ENCODE results near the gene ADAMTS17. TPM values are rescaled to one million over a fixed set of nuclear protein-coding genes. Genes with fewer than 3 reads are reported as not detected.

ADAMTS17 gene
- total RNA-seq, 1 donor from 2014 or later = 0.06 TPM

DNA sequence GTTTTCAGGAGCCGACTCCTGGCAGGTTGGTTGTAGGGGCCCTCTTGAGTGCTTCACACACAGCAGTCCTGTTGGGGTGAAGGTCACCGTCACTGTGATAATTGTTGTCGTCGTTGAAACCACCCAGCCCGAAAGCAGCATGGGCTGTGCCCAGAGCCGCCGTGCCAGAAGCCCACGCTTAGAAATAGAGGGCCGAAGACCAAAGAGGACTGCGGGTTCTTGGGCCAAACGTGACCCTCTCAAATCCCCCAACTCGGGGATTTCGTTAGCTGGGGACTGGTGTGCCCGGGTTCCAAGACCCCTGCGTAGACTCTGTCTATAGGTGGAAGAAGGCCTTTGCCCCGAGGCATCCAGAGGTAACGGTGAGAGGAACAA is 7.5 kb upstream of the ADAMTS17 start:
- peak overlapping the region; percentile 98 for H3K4me3 ChIP-seq (ENCODE audit: low read depth, low read length)
- no peak for DNase-seq (ENCODE audit: low read depth)
- TF ChIP-seq, protein P1, sequence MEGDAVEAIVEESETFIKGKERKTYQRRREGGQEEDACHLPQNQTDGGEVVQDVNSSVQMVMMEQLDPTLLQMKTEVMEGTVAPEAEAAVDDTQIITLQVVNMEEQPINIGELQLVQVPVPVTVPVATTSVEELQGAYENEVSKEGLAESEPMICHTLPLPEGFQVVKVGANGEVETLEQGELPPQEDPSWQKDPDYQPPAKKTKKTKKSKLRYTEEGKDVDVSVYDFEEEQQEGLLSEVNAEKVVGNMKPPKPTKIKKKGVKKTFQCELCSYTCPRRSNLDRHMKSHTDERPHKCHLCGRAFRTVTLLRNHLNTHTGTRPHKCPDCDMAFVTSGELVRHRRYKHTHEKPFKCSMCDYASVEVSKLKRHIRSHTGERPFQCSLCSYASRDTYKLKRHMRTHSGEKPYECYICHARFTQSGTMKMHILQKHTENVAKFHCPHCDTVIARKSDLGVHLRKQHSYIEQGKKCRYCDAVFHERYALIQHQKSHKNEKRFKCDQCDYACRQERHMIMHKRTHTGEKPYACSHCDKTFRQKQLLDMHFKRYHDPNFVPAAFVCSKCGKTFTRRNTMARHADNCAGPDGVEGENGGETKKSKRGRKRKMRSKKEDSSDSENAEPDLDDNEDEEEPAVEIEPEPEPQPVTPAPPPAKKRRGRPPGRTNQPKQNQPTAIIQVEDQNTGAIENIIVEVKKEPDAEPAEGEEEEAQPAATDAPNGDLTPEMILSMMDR (conservative IDR thresholded peaks at IDR 0.05; ENCODE audit: low read depth, low read length) = no peak

DNA sequence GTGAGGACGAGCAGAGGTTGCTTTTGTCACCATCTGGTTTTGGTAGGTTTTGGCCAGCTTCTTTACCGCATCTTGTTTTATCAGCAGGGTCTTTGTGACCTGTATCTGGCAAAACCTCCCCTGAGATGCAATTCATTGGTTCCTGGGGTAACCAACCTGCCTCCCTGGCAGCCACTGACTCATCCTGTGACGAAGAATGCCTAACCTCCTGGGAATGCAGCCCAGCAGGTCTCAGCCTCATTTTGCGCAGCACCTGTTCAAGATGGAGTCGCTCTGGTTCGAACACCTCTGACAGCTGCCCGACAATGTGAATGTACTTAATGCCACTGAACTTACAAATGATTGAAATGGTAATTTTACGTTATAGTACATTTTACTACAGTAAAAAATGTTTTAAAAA is 6.8 kb upstream of the ADAMTS17 start:
- DNase-seq (ENCODE audit: low read depth) = no peak
- no peak overlapping the region for H3K4me3 ChIP-seq (ENCODE audit: low read depth, low read length)
- TF ChIP-seq, protein P1 (conservative IDR thresholded peaks at IDR 0.05; ENCODE audit: low read depth, low read length) = no peak

DNA sequence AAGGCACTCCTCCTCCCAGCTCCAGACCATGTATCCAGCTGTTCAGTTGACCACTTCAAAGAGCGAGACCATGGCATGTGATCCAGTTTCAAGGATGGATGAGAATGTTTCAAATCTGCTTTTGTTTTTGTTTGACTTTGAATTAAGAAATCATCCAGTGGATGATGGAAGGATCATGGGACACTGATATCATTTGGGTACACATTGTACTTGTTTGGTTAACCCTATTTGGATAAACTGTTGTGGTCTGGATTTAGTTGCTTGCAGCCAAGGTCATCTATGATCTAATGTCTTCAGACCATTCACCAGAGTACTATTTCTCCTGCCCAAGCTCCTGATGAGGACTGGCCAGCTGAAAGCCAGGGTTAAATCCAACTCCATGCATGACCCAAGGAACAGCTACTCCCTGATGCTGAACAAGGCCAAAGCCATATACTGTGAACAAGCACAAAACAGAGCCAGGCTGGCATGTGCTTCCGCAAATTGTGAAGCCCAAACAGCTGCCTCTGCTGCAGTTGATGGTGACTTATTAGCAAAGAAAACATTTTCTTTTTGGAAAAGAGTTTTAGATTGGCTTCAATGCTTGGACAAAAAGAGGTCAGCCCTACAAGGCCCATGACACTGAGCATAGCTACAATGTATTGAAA is 5.2 kb upstream of the ADAMTS17 start:
- TF ChIP-seq, protein P1 (conservative IDR thresholded peaks at IDR 0.05; ENCODE audit: low read depth, low read length) = no peak
- no peak for DNase-seq (ENCODE audit: low read depth)
- no peak overlapping the region for H3K4me3 ChIP-seq (ENCODE audit: low read depth, low read length)

DNA sequence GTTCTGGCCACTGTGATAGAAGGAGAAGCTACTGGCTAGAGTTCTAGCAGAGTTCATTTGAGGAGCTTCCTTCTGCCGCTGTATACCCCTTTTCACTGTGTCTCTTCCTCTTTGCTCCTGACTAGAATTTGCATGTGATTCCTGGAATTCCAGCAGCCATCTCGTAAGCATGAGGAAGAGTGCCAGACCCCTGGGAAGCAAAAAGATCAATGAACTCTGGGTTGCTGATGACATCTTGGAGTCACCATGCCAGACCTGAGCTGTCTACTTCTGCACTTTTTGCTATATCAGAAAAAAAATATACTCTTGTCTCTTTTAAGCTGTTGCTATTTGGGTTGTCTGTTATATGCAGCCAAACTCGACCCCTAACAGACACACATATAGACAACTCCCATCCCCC is 3.7 kb upstream of the ADAMTS17 start:
- no peak overlapping the region for H3K4me3 ChIP-seq (ENCODE audit: low read depth, low read length)

DNA sequence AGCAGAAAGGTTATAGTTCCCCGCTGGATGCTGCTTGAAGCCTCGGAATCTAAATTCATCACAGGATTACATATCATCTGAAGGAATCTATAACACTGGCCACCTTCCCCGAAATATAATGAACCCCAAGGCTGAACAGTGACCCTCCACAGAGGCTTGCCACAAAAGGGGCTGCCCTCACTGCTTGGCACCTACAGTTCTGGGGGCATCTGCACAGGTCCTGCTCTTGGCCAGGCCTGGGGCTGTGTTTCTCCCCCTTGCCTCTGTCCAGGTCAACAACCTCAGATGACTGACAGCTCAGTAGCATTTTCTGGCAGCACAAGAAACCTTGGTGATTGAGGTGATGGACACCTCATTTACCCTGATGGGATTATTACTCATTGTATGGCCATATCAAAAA is 1.5 kb upstream of the ADAMTS17 start:
- TF ChIP-seq, protein P1 (conservative IDR thresholded peaks at IDR 0.05; ENCODE audit: low read depth, low read length) = no peak
- no peak for DNase-seq (ENCODE audit: low read depth)
- no peak overlapping the region for H3K4me3 ChIP-seq (ENCODE audit: low read depth, low read length)

More for the DNA sequence above, 3.7 kb upstream of the ADAMTS17 start:
- no peak for DNase-seq (ENCODE audit: low read depth)
- TF ChIP-seq, protein P1 (conservative IDR thresholded peaks at IDR 0.05; ENCODE audit: low read depth, low read length) = no peak

DNA sequence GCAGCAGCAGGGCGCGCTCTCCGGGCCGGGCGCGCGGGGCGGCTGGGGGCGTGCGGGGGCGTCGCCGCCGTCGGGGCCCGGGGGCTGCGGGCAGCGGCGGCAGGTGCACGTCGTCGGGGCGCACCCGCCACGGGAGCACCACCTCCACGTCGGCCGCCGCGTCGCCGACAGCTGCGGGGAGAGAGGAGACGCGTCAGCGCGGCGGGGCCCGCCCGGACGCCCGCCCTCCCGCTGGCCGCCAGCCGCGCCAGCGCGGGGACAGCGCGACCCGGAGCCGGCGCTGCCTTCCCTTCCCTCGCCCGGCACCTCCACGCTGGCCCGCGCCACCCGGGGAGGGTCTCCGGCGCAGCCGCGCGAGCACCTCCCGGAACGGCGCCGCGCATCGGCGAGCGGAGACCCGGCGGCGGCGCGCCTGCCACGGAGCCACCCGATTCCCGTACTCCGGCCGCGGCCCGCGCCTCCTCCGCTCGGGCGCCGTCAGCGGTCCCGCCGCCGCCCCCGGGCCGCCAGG is 481 bp downstream of the ADAMTS17 start:
- no peak for DNase-seq (ENCODE audit: low read depth)
- H3K4me3 ChIP-seq (ENCODE audit: low read depth, low read length) = peak overlapping the region; percentile 61
- TF ChIP-seq, protein P1 (conservative IDR thresholded peaks at IDR 0.05; ENCODE audit: low read depth, low read length) = no peak

DNA sequence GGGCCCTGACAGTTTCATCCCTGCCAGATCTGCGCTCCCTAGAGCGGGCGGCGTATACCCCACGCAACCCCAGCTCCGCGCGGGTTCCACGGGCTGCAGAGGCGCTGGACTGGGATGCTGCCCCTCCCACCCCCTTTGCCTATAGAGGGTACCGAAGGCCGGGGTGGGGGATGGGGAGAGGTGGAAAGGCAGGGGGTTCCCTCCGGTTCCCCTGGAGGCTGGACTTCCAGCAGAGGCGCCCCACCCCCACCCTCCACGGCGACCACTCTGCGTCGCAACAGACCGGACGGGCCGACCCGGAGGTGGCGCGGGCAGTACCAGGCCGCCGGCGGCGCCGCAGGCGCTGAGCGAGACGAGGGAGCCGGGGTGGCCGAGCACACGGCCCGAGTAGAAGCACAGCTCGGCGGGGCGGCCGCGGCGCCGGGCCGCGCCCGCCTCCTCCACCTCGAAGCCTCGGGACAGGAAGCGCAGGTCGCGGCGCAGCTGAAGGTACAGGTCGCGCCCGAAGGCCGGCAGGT is 995 bp downstream of the ADAMTS17 start:
- H3K4me3 ChIP-seq (ENCODE audit: low read depth, low read length) = no peak overlapping the region
- TF ChIP-seq, protein P1 (conservative IDR thresholded peaks at IDR 0.05; ENCODE audit: low read depth, low read length) = no peak

More for the DNA sequence above, 995 bp downstream of the ADAMTS17 start:
- DNase-seq (ENCODE audit: low read depth) = no peak
